H9 (cell line): Measurements from ENCODE around the gene PLEKHA5. TPM values are rescaled to one million over a fixed set of nuclear protein-coding genes. Genes with fewer than 3 reads are reported as not detected.

Source experiments
- DNase-seq: peaks from one replicate; pipeline ENCODE4 v3.0.0-alpha.2; 2017
- H2AFZ ChIP-seq: one replicate; pipeline ENCODE4 v1.6.1; 2013; ENCODE audit warnings: mild to moderate bottlenecking, low read length, control low read depth, moderate library complexity
- H2AK5ac ChIP-seq: 2 replicates; pipeline ENCODE4 v1.6.1; 2013; ENCODE audit warnings: low read length, control low read depth, mixed read lengths; ENCODE audit not compliant: insufficient read length
- H2BK120ac ChIP-seq: one replicate; pipeline ENCODE4 v1.6.1; 2013; ENCODE audit warnings: low read depth, mild to moderate bottlenecking, low read length, control low read depth, inconsistent platforms; ENCODE audit not compliant: poor library complexity, severe bottlenecking
- H2BK12ac ChIP-seq: 2 replicates; pipeline ENCODE4 v1.6.1; 2013; ENCODE audit warnings: low read length, control low read depth, mixed read lengths, low read depth; ENCODE audit not compliant: insufficient read length
- H2BK15ac ChIP-seq: 2 replicates; pipeline ENCODE4 v1.6.1; 2013; ENCODE audit warnings: low read depth, low read length, control low read depth
- H2BK20ac ChIP-seq: one replicate; pipeline ENCODE4 v1.6.1; 2013; ENCODE audit warnings: low read depth, mild to moderate bottlenecking, low read length, control low read depth, inconsistent platforms; ENCODE audit not compliant: poor library complexity, severe bottlenecking
- H2BK5ac ChIP-seq: 2 replicates; pipeline ENCODE4 v1.6.1; 2013; ENCODE audit warnings: low read length, control low read depth, mixed read lengths; ENCODE audit not compliant: insufficient read length
- H3K14ac ChIP-seq: 2 replicates; pipeline ENCODE4 v1.6.1; 2013; ENCODE audit warnings: low read length, control low read depth; ENCODE audit not compliant: insufficient read depth
- H3K18ac ChIP-seq: 2 replicates; pipeline ENCODE4 v1.6.1; 2013; ENCODE audit warnings: low read depth, mild to moderate bottlenecking, mixed read lengths, low read length, control low read depth; ENCODE audit not compliant: insufficient read length
- H3K23ac ChIP-seq: 2 replicates; pipeline ENCODE4 v1.6.1; 2013; ENCODE audit warnings: low read length, control low read depth, mixed read lengths, low read depth; ENCODE audit not compliant: insufficient read length
- H3K23me2 ChIP-seq: 2 replicates; pipeline ENCODE4 v1.6.1; 2013; ENCODE audit warnings: low read depth, mild to moderate bottlenecking, mixed read lengths, low read length, control low read depth; ENCODE audit not compliant: insufficient read length, poor library complexity, severe bottlenecking
- H3K27ac ChIP-seq: 2 replicates; pipeline ENCODE4 v1.5.1; 2013; ENCODE audit warnings: low read length, control low read depth, mixed read lengths, low read depth; ENCODE audit not compliant: insufficient read length
- H3K27me3 ChIP-seq: 2 replicates; pipeline ENCODE4 v1.6.1; 2013; ENCODE audit warnings: low read length, control low read depth, inconsistent platforms; ENCODE audit not compliant: insufficient read depth
- H3K4ac ChIP-seq: 2 replicates; pipeline ENCODE4 v1.6.1; 2013; ENCODE audit warnings: low read depth, mild to moderate bottlenecking, control low read depth, inconsistent platforms, low read length, moderate library complexity
- H3K4me1 ChIP-seq: 2 replicates; pipeline ENCODE4 v1.6.1; 2013; ENCODE audit warnings: low read length, control low read depth, inconsistent platforms; ENCODE audit not compliant: insufficient read depth
- H3K4me2 ChIP-seq: 2 replicates; pipeline ENCODE4 v1.6.1; 2013; ENCODE audit warnings: low read length, control low read depth, mixed read lengths; ENCODE audit not compliant: insufficient read length, insufficient read depth
- H3K56ac ChIP-seq: 2 replicates; pipeline ENCODE4 v1.6.1; 2013; ENCODE audit warnings: low read depth, mild to moderate bottlenecking, mixed read lengths, low read length, control low read depth; ENCODE audit not compliant: insufficient read length
- H3K79me1 ChIP-seq: 2 replicates; pipeline ENCODE4 v1.6.1; 2013; ENCODE audit warnings: low read depth, mild to moderate bottlenecking, moderate library complexity, low read length, control low read depth, inconsistent platforms; ENCODE audit not compliant: insufficient read depth, poor library complexity, severe bottlenecking
- H3K79me2 ChIP-seq: 2 replicates; pipeline ENCODE4 v1.6.1; 2013; ENCODE audit warnings: low read length, control low read depth, inconsistent platforms; ENCODE audit not compliant: insufficient read depth
- H3K9ac ChIP-seq: 2 replicates; pipeline ENCODE4 v1.6.1; 2013; ENCODE audit warnings: low read length, control low read depth, mixed read lengths; ENCODE audit not compliant: insufficient read length; ENCODE audit errors: extremely low read depth
- H3K9me3 ChIP-seq: one replicate; pipeline ENCODE4 v1.6.1; 2013; ENCODE audit warnings: low read depth, low read length, inconsistent platforms; ENCODE audit not compliant: control insufficient read depth
- H3T11ph ChIP-seq: one replicate; pipeline ENCODE4 v1.6.1; 2013; ENCODE audit warnings: mild to moderate bottlenecking, low read length, control low read depth, inconsistent platforms
- H4K20me1 ChIP-seq: one replicate; pipeline ENCODE4 v1.6.1; 2013; ENCODE audit not compliant: control insufficient read depth, insufficient read length, insufficient read depth
- H4K5ac ChIP-seq: 2 replicates; pipeline ENCODE4 v1.6.1; 2013; ENCODE audit warnings: low read depth, mild to moderate bottlenecking, mixed read lengths, low read length, control low read depth; ENCODE audit not compliant: insufficient read length
- H4K8ac ChIP-seq: replicated peaks from 2 replicates; pipeline ENCODE4 v1.6.1; 2013; ENCODE audit warnings: low read length, control low read depth, mixed read lengths, low read depth; ENCODE audit not compliant: insufficient read length
- H4K91ac ChIP-seq: 2 replicates; pipeline ENCODE4 v1.6.1; 2013; ENCODE audit warnings: low read depth, mild to moderate bottlenecking, moderate library complexity, mixed read lengths, low read length, control low read depth; ENCODE audit not compliant: insufficient read length
- H3K27ac Mint-ChIP-seq, 3 experiments: 2 replicates in 2 of 3; 3 replicates in 1 of 3; pipeline ENCODE4 v1.8.0; 2020 to 2021; ENCODE audit warnings: mixed read lengths in 3 of 3, mild to moderate bottlenecking in 1 of 3, moderate library complexity in 1 of 3
- H3K27me3 Mint-ChIP-seq: 2 replicates; pipeline ENCODE4 v1.8.0; 2021; ENCODE audit warnings: low read depth, mild to moderate bottlenecking, moderate library complexity, mixed read lengths
- H3K36me3 Mint-ChIP-seq, 3 experiments: 2 replicates in 2 of 3; 3 replicates in 1 of 3; pipeline ENCODE4 v1.8.0; 2020 to 2021; ENCODE audit warnings: low read depth in 3 of 3, mixed read lengths in 3 of 3; ENCODE audit not compliant: insufficient read depth in 1 of 3
- H3K4me1 Mint-ChIP-seq, 2 experiments: 2 replicates each; pipeline ENCODE4 v1.8.0; 2020; ENCODE audit warnings: mixed read lengths in 2 of 2
- H3K4me3 Mint-ChIP-seq, 2 experiments: 2 replicates in 1 of 2; 3 replicates in 1 of 2; pipeline ENCODE4 v1.8.0; 2020 to 2021; ENCODE audit warnings: mild to moderate bottlenecking in 2 of 2, mixed read lengths in 2 of 2, moderate library complexity in 1 of 2
- H3K9me3 Mint-ChIP-seq, 2 experiments: 2 replicates in 1 of 2; 3 replicates in 1 of 2; pipeline ENCODE4 v1.8.0; 2020; ENCODE audit warnings: mild to moderate bottlenecking in 2 of 2, mixed read lengths in 2 of 2, moderate library complexity in 1 of 2
- CTCF ChIP-seq: fragments of 200-600 bp; sonication (generic); conservative IDR thresholded peaks from 3 replicates; pipeline ENCODE4 v1.8.0; 2021; ENCODE audit warnings: antibody characterized with exemption, mild to moderate bottlenecking
- WGBS: extraction: QIAGEN DNeasy Blood & Tissue Kit; methylation state at CpG from one replicate; pipeline ENCODE4 v1.1.7; 2013; ENCODE audit warnings: missing lambda C conversion rate, low lambda C conversion rate, mixed read lengths; ENCODE audit not compliant: insufficient read length; ENCODE audit errors: extremely low coverage; 5-methylcytosine and 5-hydroxymethylcytosine counted together
- total RNA-seq: library from RNA; stranded (reverse); gene quantifications from 2 replicates; pipeline ENCODE4 v1.2.1, GENCODE V29; 2021

Gene PLEKHA5
- total RNA-seq, 1 experiment from 2014 or later: 86.7 TPM

GRCh38 chr12:19284658-19285057, 155.1 kb downstream of the PLEKHA5 start:
- Histone ChIP-seq H4K8ac (no peak overlapping the region), H3K56ac (no peak overlapping the region), H3T11ph (no peak overlapping the region), H2BK15ac (no peak overlapping the region), H2BK20ac (no peak overlapping the region), H3K4me2 (no peak overlapping the region), H2BK120ac (no peak overlapping the region), H2AK5ac (no peak overlapping the region), H4K5ac (no peak overlapping the region), H3K79me1 (no peaks in the 10 kb centered on the region), H3K27ac (no peak overlapping the region), H4K91ac (no peak overlapping the region), H3K9me3 (no peaks in the 10 kb centered on the region), H3K4me1 (no peaks in the 10 kb centered on the region), H3K14ac (no peak overlapping the region), H3K9ac (no peak overlapping the region), H2BK12ac (no peak overlapping the region), H3K23me2 (no peaks in the 10 kb centered on the region), H3K79me2 (no peaks in the 10 kb centered on the region), H4K20me1 (no peaks in the 10 kb centered on the region), H2AFZ (no peak overlapping the region), H3K23ac (no peak overlapping the region), H3K27me3 (no peaks in the 10 kb centered on the region), H2BK5ac (no peak overlapping the region), H3K4ac (no peak overlapping the region), H3K18ac (no peak overlapping the region)
- no peaks in the 10 kb centered on the region for H3K27me3 Mint-ChIP-seq
- DNase-seq: no peak
- peaks cover 10 to 13% of the 10 kb centered on the region in 2 experiments for H3K4me1 Mint-ChIP-seq
- H3K27ac Mint-ChIP-seq: no peak overlapping the region
- peaks cover 11 to 62% (median 50%) of the 10 kb centered on the region in 3 experiments; a peak in 6 of 7 replicates for H3K36me3 Mint-ChIP-seq
- no peaks in the 10 kb centered on the region for H3K9me3 Mint-ChIP-seq
- no peak overlapping the region for H3K4me3 Mint-ChIP-seq
- no CpG with 5 or more reads among the region's 2 CpGs for WGBS
- no peak for TF ChIP-seq CTCF
